Esophagus squamous epithelium (tissue), 5 donors: ENCODE results near the gene PSG1. TPM values are rescaled to one million over a fixed set of nuclear protein-coding genes. Genes with fewer than 3 reads are reported as not detected.
A peak's percentile ranks its signal among the peaks of the same experiment; 100 is the strongest.
"Not testable (repeated sequence)": the region's sequence is repeated elsewhere in the genome, so short reads cannot be mapped to it uniquely, and the experiment has no call there.

Source experiments
- DNase-seq: peaks from one replicate; lab custom pipeline; 2025; lab: John Stamatoyannopoulos, UW
- H3K27ac ChIP-seq, 4 donors: fragments of 200-600 bp; sonication (generic); one replicate each; pipeline ENCODE4 v1.5.1; 2016 to 2019; ENCODE audit warnings: mild to moderate bottlenecking in 1 of 4
- H3K27me3 ChIP-seq, 4 donors: fragments of 200-600 bp; sonication (generic); 1 replicate in 3 of 4; 2 replicates in 1 of 4; pipeline versions ENCODE4 v1.5.1 to v1.6.0; 2017 to 2021; ENCODE audit warnings: antibody characterized with exemption in 1 of 4
- H3K36me3 ChIP-seq, 3 donors: fragments of 200-600 bp; sonication (generic); one replicate each; pipeline ENCODE4 v1.5.1; 2016 to 2019
- H3K4me1 ChIP-seq, 3 donors: fragments of 200-600 bp; sonication (generic); one replicate each; pipeline ENCODE4 v1.5.1; 2017 to 2019
- H3K4me3 ChIP-seq, 4 donors: fragments of 200-600 bp; sonication (generic); 1 replicate in 3 of 4; 2 replicates in 1 of 4; pipeline ENCODE4 v1.5.1; 2016 to 2019; ENCODE audit warnings: mild to moderate bottlenecking in 2 of 4, moderate library complexity in 1 of 4
- H3K9me3 ChIP-seq, 3 donors: fragments of 200-600 bp; sonication (generic); one replicate each; pipeline ENCODE4 v1.5.1; 2016 to 2019
- POLR2A ChIP-seq, 4 donors: fragments of 450-650 bp; IDR thresholded peaks; one replicate each; pipeline ENCODE4 v1.6.1; 2017; ENCODE audit warnings: antibody characterized with exemption in 4 of 4, mild to moderate bottlenecking in 4 of 4, moderate library complexity in 3 of 4
- WGBS, 2 donors: methylation state at CpG; one replicate each; pipeline ENCODE4 v1.1.5; 2018; 5-methylcytosine and 5-hydroxymethylcytosine counted together
- intact Hi-C: fragments of 100-400 bp; cut with DNase I; formaldehyde crosslinking; loops from one replicate; pipeline ENCODE4 v1.15.0; 2022
- total RNA-seq, 4 donors: library from RNA; depleted of rRNA; stranded (reverse); fragments of >200 nt; gene quantifications; one replicate each; pipeline ENCODE4 v1.1.0, GENCODE V29; 2016
- TF ChIP-seq, protein P1 (sequence below), 6 experiments: fragments of 450-650 bp in 4 of 6; fragments of 200-600 bp in 2 of 6; sonication (generic) in 2 of 6; IDR thresholded peaks; one replicate each; pipeline ENCODE4 v1.5.1; 2016 to 2019; ENCODE audit warnings: antibody characterized with exemption in 6 of 6, mild to moderate bottlenecking in 4 of 6, moderate library complexity in 4 of 6
- donor health status: DM: yes; HTN: yes; CAD: no.

Gene PSG1
- total RNA-seq, 4 donors from 2014 or later, result not detected

DNA sequence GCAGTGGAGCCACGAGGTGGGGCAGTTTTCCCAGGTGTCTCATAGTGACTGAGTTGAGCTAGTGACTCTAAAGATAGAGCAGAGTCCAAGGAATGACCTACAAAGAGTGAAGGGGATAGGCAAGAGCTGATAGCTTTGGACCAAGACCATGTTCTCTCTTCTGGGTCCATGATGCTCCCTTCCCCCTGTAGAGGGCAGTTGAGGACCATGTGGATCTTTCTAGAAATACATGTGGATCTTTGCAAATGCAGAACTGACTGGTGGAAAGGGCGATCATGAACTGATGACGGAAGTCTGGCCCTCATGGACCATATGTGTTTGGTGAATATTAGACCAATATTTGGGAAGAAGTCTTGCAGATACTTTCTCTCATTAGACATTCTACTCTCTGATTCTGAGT lies 6.9 kb downstream of the PSG1 start:
- TF ChIP-seq, protein P1, sequence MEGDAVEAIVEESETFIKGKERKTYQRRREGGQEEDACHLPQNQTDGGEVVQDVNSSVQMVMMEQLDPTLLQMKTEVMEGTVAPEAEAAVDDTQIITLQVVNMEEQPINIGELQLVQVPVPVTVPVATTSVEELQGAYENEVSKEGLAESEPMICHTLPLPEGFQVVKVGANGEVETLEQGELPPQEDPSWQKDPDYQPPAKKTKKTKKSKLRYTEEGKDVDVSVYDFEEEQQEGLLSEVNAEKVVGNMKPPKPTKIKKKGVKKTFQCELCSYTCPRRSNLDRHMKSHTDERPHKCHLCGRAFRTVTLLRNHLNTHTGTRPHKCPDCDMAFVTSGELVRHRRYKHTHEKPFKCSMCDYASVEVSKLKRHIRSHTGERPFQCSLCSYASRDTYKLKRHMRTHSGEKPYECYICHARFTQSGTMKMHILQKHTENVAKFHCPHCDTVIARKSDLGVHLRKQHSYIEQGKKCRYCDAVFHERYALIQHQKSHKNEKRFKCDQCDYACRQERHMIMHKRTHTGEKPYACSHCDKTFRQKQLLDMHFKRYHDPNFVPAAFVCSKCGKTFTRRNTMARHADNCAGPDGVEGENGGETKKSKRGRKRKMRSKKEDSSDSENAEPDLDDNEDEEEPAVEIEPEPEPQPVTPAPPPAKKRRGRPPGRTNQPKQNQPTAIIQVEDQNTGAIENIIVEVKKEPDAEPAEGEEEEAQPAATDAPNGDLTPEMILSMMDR (IDR thresholded peaks at IDR 0.05), result peak in 1 of 6 experiments; percentile 22
- TF ChIP-seq POLR2A (IDR thresholded peaks at IDR 0.05), result no peak
- Histone ChIP-seq H3K9me3 (no peaks in the 10 kb centered on the region), H3K4me1 (no peaks in the 10 kb centered on the region), H3K27ac (no peak overlapping the region), H3K27me3 (no peaks in the 10 kb centered on the region), H3K36me3 (no peaks in the 10 kb centered on the region), H3K4me3 (no peak overlapping the region)
- 56 to 61% methylated on average over 3 of the region's 3 CpGs for WGBS, 2 donors
- intact Hi-C loops, result no loop called here
- no peak for DNase-seq

DNA sequence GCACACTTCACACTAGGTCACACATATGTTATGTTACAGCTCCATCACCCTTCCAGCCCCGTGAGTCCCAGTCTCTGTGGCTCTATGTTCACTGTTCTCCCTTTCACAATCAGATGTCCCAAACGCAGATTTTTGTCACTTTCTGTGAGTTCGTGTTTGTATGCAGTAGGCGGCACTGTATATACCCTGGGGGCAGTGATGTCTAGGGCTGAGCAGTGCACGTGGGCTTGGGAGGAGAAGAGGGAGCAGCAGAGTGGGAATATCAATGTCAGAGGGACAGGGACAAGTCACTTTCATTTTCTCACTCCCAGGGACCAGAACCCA lies 22.0 kb downstream of the PSG1 start:
- Histone ChIP-seq H3K36me3 (no peaks in the 10 kb centered on the region), H3K4me3 (no peak overlapping the region), H3K27me3 (no peaks in the 10 kb centered on the region), H3K27ac (no peak overlapping the region), H3K9me3 (no peaks in the 10 kb centered on the region), H3K4me1 (peaks cover 0 to 8% (median 0%) of the 10 kb centered on the region in 3 donors)
- intact Hi-C loops, result no loop called here
- WGBS, 2 donors, result 23 to 57% methylated on average over 2 to 5 of the region's 5 CpGs
- DNase-seq, result no peak
- TF ChIP-seq POLR2A (IDR thresholded peaks at IDR 0.05), result no peak
- TF ChIP-seq, protein P1 (IDR thresholded peaks at IDR 0.05), result peak in 1 of 6 experiments; percentile 12

DNA sequence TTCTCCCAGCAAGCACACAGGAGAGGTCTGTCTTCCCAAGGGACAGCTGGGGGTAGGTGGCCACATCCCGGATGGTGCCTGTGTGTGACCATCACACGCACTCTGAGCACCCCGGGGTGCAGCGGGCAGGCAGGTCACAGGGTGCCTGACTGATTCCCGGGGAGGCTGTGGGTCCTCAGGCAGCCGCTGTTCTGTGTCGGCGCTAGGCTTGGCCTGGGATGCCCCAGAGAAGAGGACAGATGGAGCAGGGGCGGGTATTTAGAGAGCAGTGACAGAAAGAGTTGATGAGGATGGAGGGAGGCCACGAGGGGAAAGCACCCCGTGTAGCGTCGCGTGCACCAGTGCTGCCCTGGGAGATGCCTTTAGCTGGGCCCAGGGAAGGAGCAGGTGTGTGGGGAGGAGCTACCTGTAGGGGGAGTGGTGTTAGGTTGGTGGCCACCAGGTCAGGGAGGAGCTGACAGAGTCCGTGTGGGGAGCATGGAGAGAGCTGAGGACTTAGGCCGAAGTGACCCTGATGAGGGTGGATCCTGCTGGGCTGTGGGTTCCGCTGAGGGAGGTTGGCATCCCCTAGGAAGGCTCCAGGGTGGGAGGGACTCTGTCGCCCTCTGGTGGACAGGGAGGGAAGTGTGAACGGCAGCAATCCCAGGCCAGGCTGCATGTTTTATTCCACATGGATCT lies 22.5 kb downstream of the PSG1 start:
- H3K27me3 ChIP-seq, H3K9me3 ChIP-seq, intact Hi-C loops, DNase-seq, H3K27ac ChIP-seq, H3K4me3 ChIP-seq, H3K36me3 ChIP-seq: not testable (repeated sequence)
- TF ChIP-seq, protein P1 (IDR thresholded peaks at IDR 0.05), result peak in 4 of 6 experiments; percentile 40 to 84 (median 48)
- WGBS, 2 donors, result 76 to 79% methylated on average over 18 to 19 of the region's 19 CpGs
- H3K4me1 ChIP-seq, result peaks cover 0 to 13% (median 0%) of the 10 kb centered on the region in 3 donors

DNA sequence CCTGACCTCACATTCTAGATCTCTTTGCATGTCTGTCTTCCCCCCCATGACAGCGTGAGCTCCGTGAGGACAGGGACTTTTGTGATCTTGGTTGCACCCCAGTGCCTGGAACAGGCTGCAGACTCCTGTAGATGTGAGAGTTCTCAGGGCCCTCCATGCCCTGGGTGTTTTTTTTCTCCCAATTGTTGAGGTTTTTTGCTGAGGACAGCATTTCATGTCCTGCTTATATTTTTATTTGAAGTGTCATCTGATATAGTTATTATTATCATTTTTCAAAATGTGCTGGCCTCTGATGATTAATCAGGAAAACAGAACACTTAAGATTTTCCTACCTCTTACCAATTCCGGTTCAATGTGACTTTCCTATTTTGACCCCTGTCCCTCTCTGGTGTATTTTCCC lies 24.8 kb downstream of the PSG1 start:
- H3K9me3 ChIP-seq, DNase-seq, H3K27me3 ChIP-seq, intact Hi-C loops, H3K4me3 ChIP-seq, H3K36me3 ChIP-seq, H3K27ac ChIP-seq: not testable (repeated sequence)
- peaks cover 0 to 26% (median 5%) of the 10 kb centered on the region in 3 donors for H3K4me1 ChIP-seq
- 80 to 95% methylated on average over 2 to 3 of the region's 3 CpGs for WGBS, 2 donors

DNA sequence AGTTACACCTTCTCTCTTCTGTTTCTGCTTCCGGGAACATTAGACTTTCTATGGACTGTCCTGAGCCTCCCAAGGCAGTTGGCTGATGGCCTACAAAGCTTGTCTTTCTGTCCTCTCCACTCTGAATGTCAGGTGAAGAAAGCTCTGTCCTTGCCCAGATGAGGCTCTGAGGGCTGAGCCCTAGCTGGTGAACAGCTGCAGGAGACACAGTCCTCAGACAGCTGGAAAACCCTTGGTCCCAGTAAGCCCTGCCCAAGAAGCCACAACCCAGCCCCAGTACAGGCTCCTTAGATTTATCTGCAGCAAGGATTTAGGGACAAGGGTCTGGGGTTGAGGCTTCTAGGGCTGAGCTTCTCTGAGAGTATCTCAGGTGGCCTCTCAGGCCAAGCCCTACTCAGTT lies 26.3 kb downstream of the PSG1 start:
- intact Hi-C loops, H3K36me3 ChIP-seq, H3K9me3 ChIP-seq, H3K27me3 ChIP-seq, H3K4me3 ChIP-seq, DNase-seq: not testable (repeated sequence)
- WGBS, 2 donors, result 38 to 40% methylated on average over 1 of the region's 1 CpG
- Histone ChIP-seq H3K27ac (peak overlapping the region in 2 of 4 donors; percentile 62 to 72), H3K4me1 (peaks cover 0 to 26% (median 5%) of the 10 kb centered on the region in 3 donors)

DNA sequence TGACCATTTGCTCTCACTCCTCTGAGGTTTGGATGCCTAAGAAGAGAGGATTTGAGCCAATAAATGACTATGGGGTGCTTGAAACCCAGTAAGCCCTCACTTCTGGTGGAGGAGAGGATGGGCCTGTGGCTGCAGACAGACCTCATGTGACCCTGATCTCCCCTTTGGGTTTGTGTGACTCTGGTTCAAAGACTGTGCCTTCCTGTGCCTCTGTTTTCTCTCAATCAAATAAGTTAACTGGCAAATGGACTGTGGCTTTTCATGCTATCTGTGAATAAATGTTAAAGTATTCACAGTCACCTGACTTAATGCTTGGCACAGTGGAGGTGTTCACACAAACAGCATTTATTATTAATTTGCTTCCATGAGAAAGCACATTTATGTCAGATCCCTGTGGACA lies 26.7 kb downstream of the PSG1 start:
- intact Hi-C loops, result not testable (repeated sequence)

DNA sequence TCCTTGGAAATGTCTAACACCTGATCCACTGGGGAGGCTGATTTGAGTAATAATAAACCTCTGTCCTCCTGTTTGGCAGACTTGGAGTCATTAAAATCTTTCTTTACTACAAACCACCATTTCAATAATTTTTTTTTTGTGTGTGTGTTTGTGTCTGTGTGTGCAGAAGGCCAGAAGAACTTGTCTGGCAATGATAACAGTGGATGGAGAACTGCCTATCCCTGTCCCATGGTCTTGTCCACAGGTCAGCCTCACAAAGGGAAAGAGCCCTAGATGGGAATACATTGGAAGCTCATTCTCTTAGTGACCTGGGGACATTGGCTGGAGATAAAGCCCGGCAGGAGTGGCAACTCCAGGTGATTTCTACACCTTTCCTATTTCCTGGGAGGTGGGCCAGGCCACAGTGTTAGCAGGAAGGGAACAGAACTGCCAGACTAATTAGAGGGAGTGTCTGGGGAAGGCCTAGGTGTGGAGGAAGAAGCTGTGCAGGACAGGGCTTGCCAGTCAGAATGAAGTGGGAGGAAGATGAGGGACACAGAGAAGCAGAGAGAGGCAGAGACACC lies 27.7 kb downstream of the PSG1 start:
- H3K36me3 ChIP-seq, H3K9me3 ChIP-seq, intact Hi-C loops, H3K4me3 ChIP-seq, DNase-seq, H3K27me3 ChIP-seq: not testable (repeated sequence)
- Histone ChIP-seq H3K27ac (peak overlapping the region; percentile 48 to 72 (median 60)), H3K4me1 (peaks cover 0 to 26% (median 5%) of the 10 kb centered on the region in 3 donors)
- WGBS, 2 donors, result 10% methylated on average over 1 of the region's 1 CpG; no CpG with 5 or more reads in 1 of the 2 donors

More for the DNA sequence above, 26.7 kb downstream of the PSG1 start:
- H3K4me3 ChIP-seq, DNase-seq, H3K27me3 ChIP-seq, H3K9me3 ChIP-seq, H3K36me3 ChIP-seq: not testable (repeated sequence)
- H3K4me1 ChIP-seq, result peaks cover 0 to 26% (median 5%) of the 10 kb centered on the region in 3 donors
- peak overlapping the region in 3 of 4 donors; percentile 21 to 72 (median 62) for H3K27ac ChIP-seq
